OCI-LY3 (cell line): ENCODE results near the gene GUCA2A.

Source experiments
- CTCF ChIP-seq: fragments of 200-600, 300-600 bp; sonication (generic); IDR thresholded peaks from 2 replicates; pipeline ENCODE4 v1.5.1; 2014; ENCODE audit warnings: antibody characterized with exemption, low read length, low read depth
- EZH2phosphoT487 ChIP-seq: fragments of 200-600 bp; shearing (Covaris generic); IDR thresholded peaks from 2 replicates; pipeline ENCODE4 v1.6.1; 2018; ENCODE audit warnings: antibody characterized with exemption, mixed run types, low read depth

DNA sequence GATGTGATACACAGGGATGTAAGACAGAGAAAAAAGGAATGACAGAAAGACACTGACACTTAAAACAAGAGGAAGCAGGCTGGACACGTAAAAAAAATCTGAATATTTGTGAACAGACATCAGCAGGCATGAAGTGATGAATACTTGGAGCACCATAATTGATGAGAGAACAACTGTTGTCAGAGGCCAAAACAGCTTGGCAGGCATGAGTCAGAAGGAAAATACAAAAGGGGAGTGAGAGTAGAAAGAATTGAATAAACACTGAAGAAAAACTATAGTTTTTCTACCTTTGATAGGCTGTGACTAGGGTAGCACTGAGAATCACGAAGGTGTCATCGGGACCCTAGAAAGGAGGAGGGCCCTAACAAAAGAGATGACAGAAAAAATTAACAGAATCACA, 21.6 kb upstream of the GUCA2A start:
- TF ChIP-seq CTCF (no peak), EZH2phosphoT487 (no peak)
